ENCODE measurements around the gene BCL2.

Gene BCL2

GRCh38 chr18:63213936-63214671 lies 105.5 kb downstream of the BCL2 start:
- no peak for TF ChIP-seq TAF1 (IDR thresholded peaks at IDR 0.05; ENCODE audit: low read depth)
- no peak for TF ChIP-seq NFIC (IDR thresholded peaks at IDR 0.05)
- TF ChIP-seq RAD21 (IDR thresholded peaks at IDR 0.05; ENCODE audit: low read depth), result no peak
- TF ChIP-seq TEAD4 (IDR thresholded peaks at IDR 0.05), result no peak
- no peak for TF ChIP-seq EGR1 (IDR thresholded peaks at IDR 0.05)

- TF ChIP-seq CEBPB (IDR thresholded peaks at IDR 0.05) (no peak), TAF1 (IDR thresholded peaks at IDR 0.05; ENCODE audit: low read depth) (no peak), MAX (IDR thresholded peaks at IDR 0.05) (no peak), ZBTB7A (IDR thresholded peaks at IDR 0.05; ENCODE audit: low read depth) (no peak), FOXM1 (IDR thresholded peaks at IDR 0.05; ENCODE audit: borderline replicate concordance, low read depth) (no peak), EP300 (IDR thresholded peaks at IDR 0.05; ENCODE audit: borderline replicate concordance) (no peak), TEAD4 (IDR thresholded peaks at IDR 0.05) (no peak), REST (IDR thresholded peaks at IDR 0.05; ENCODE audit: low read depth) (no peak), USF1 (IDR thresholded peaks at IDR 0.05) (no peak), CREB1 (IDR thresholded peaks at IDR 0.05; ENCODE audit: low read depth) (no peak)
These were observed 106.2 kb downstream of the BCL2 start for GRCh38 chr18:63213331-63213900.

GRCh38 chr18:63210521-63210920 lies 109.0 kb downstream of the BCL2 start:
- TF ChIP-seq YY1 (IDR thresholded peaks at IDR 0.05; ENCODE audit: low read depth) (no peak), USF1 (IDR thresholded peaks at IDR 0.05) (no peak), FOXM1 (IDR thresholded peaks at IDR 0.05; ENCODE audit: borderline replicate concordance, low read depth) (no peak), EP300 (IDR thresholded peaks at IDR 0.05; ENCODE audit: borderline replicate concordance) (no peak), CEBPB (IDR thresholded peaks at IDR 0.05) (no peak), REST (IDR thresholded peaks at IDR 0.05; ENCODE audit: low read depth) (no peak), RAD21 (IDR thresholded peaks at IDR 0.05; ENCODE audit: low read depth) (no peak), NFIC (IDR thresholded peaks at IDR 0.05) (no peak), TAF1 (IDR thresholded peaks at IDR 0.05; ENCODE audit: low read depth) (no peak), MAX (IDR thresholded peaks at IDR 0.05) (no peak), EGR1 (IDR thresholded peaks at IDR 0.05) (no peak), TEAD4 (IDR thresholded peaks at IDR 0.05) (no peak), ZBTB7A (IDR thresholded peaks at IDR 0.05; ENCODE audit: low read depth) (no peak), CREB1 (IDR thresholded peaks at IDR 0.05; ENCODE audit: low read depth) (no peak), TCF12 (IDR thresholded peaks at IDR 0.05; ENCODE audit: low read depth) (no peak)

GRCh38 chr18:63208676-63209075 lies 110.9 kb downstream of the BCL2 start:
- TF ChIP-seq USF1 (IDR thresholded peaks at IDR 0.05), result no peak
- TF ChIP-seq CREB1 (IDR thresholded peaks at IDR 0.05; ENCODE audit: low read depth), result no peak
- no peak for TF ChIP-seq TCF12 (IDR thresholded peaks at IDR 0.05; ENCODE audit: low read depth)
- TF ChIP-seq ZBTB7A (IDR thresholded peaks at IDR 0.05; ENCODE audit: low read depth), result no peak
- TF ChIP-seq YY1 (IDR thresholded peaks at IDR 0.05; ENCODE audit: low read depth), result no peak
- no peak for TF ChIP-seq REST (IDR thresholded peaks at IDR 0.05; ENCODE audit: low read depth)
- TF ChIP-seq NFIC (IDR thresholded peaks at IDR 0.05), result no peak
- no peak for TF ChIP-seq MAX (IDR thresholded peaks at IDR 0.05)
- no peak for TF ChIP-seq TAF1 (IDR thresholded peaks at IDR 0.05; ENCODE audit: low read depth)
- TF ChIP-seq TEAD4 (IDR thresholded peaks at IDR 0.05), result no peak
- TF ChIP-seq RAD21 (IDR thresholded peaks at IDR 0.05; ENCODE audit: low read depth), result no peak
- no peak for TF ChIP-seq EP300 (IDR thresholded peaks at IDR 0.05; ENCODE audit: borderline replicate concordance)
- TF ChIP-seq CEBPB (IDR thresholded peaks at IDR 0.05), result no peak
- TF ChIP-seq EGR1 (IDR thresholded peaks at IDR 0.05), result no peak
- no peak for TF ChIP-seq FOXM1 (IDR thresholded peaks at IDR 0.05; ENCODE audit: borderline replicate concordance, low read depth)

Measured in Ishikawa (cell line).